Activated CD4-positive, alpha-beta T cell treated with anti-CD3 and anti-CD28 coated beads, Interleukin-2, amount 10 ng/mL, durations not matched to agents 7 days and 5 days (primary cell): ENCODE results near the gene SH3PXD2A. TPM values are rescaled to one million over a fixed set of nuclear protein-coding genes. Genes with fewer than 3 reads are reported as not detected.
"Not testable (repeated sequence)": the region's sequence is repeated elsewhere in the genome, so short reads cannot be mapped to it uniquely, and the experiment has no call there.

ENCODE experiments used
- CTCF ChIA-PET: fragments of 350-600 bp; sonication (Branson Sonifier 250); formaldehyde crosslinking; loops from one replicate; lab custom pipeline; 2021; ENCODE audit warnings: antibody characterized with exemption; lab: Charles Lee
- POLR2A ChIA-PET: fragments of 350-600 bp; sonication (Branson Sonifier 250); formaldehyde crosslinking; loops from one replicate; lab custom pipeline; 2021; ENCODE audit warnings: antibody characterized with exemption; lab: Charles Lee
- DNase-seq: peaks from one replicate; pipeline ENCODE4 v3.0.0-alpha.2; 2020
- H3K27ac Mint-ChIP-seq: one replicate; pipeline ENCODE4 v1.8.0; 2021; ENCODE audit warnings: mild to moderate bottlenecking, moderate library complexity, mixed read lengths
- H3K27me3 Mint-ChIP-seq: one replicate; pipeline ENCODE4 v1.8.0; 2021; ENCODE audit warnings: mixed read lengths
- H3K36me3 Mint-ChIP-seq: one replicate; pipeline ENCODE4 v1.8.0; 2021; ENCODE audit warnings: low read depth, mixed read lengths
- H3K4me1 Mint-ChIP-seq: one replicate; pipeline ENCODE4 v1.8.0; 2021; ENCODE audit warnings: mixed read lengths
- H3K4me3 Mint-ChIP-seq: one replicate; pipeline ENCODE4 v1.8.0; 2021; ENCODE audit warnings: mild to moderate bottlenecking, moderate library complexity, mixed read lengths
- H3K9me3 Mint-ChIP-seq: one replicate; pipeline ENCODE4 v1.8.0; 2021; ENCODE audit warnings: mixed read lengths
- total RNA-seq, 2 experiments: library from RNA; stranded (reverse); gene quantifications; one replicate each; pipeline ENCODE4 v1.2.3, GENCODE V29; 2021

Gene SH3PXD2A
- total RNA-seq, 2 experiments from 2014 or later: 11.9 to 12.7 TPM

DNA sequence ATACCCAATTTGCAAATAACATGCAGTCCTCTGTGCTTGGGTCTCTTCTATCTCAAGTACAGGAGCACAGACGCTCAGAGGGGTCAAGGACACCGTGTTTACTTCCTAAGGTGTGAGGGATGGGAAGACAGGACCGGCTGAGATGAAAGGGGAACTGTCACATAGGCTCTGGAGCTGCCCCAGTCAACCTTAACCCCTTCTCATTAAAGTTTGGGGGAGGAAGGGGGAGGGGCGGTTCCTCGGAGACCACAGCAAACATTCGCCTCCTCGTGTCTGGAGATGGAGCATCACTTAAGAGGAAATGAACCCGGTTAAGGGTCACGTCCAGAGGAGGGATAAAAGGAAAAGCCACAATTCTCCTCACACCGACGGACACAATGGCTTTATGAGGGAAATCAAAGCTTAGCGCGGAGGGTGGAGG is 1.1 kb downstream of the SH3PXD2A start:
- H3K4me1 Mint-ChIP-seq: peaks cover 13% of the 10 kb centered on the region
- H3K27me3 Mint-ChIP-seq: peaks cover 76% of the 10 kb centered on the region
- H3K9me3 Mint-ChIP-seq: no peaks in the 10 kb centered on the region
- H3K27ac Mint-ChIP-seq: no peak overlapping the region
- CTCF ChIA-PET: interaction anchor here (0.8 to 1.8 kb wide), 10 partner anchors 11 to 125 kb away, joined by 3 to 5 read pairs (median 3); no protein-coding TSS in a partner anchor
- H3K36me3 Mint-ChIP-seq: no peaks in the 10 kb centered on the region
- H3K4me3 Mint-ChIP-seq: peak overlapping the region; percentile 71
- POLR2A ChIA-PET: no interaction called here
- DNase-seq: no peak

DNA sequence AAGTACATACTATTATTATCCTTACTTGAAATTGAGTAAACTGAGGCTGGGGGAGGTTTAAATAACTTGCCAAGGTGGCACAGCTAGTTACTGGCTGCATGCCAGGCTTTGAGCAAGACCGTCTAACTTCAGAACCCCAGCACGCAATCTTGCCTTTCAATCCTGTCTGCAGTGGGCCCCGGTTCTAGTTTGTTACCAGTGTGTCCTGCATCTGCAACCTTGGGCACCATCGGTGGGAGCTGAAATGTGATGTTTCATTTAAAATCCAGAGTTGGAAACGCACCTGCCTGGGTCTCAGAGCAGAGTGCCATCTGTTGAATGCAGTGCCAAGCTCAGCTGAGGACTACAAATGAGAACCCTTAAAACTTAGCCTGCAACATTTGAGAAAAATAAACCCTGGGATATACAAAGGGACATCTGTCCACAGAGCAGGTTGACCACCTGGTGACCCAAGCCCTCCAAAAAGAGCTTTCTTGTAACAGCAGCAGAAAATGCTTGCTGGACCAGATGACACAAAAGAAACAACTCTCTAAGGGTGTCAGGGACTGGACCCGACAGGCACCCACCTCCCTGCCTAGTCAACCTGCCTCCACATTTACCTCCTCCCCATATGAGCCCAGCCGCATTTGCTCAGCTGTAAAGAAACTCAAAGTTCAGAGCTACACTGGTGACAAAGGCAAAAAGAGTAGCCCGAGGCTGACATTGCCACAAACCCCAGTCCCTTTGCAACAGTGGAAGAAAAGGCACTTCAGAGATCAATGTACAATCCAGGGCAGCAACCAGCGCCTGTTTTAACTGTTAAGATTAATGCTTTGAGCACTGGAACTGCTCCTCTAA is 1.7 kb downstream of the SH3PXD2A start:
- CTCF ChIA-PET: interaction anchor here (0.6 to 2.3 kb wide), 7 partner anchors 27 to 253 kb away, joined by 3 to 5 read pairs (median 3); no protein-coding TSS in a partner anchor
- Mint-ChIP-seq H3K4me1 (peaks cover 14% of the 10 kb centered on the region), H3K4me3 (peak overlapping the region; percentile 71), H3K27me3 (peaks cover 74% of the 10 kb centered on the region), H3K27ac (no peak overlapping the region), H3K36me3 (no peaks in the 10 kb centered on the region), H3K9me3 (no peaks in the 10 kb centered on the region)
- no peak for DNase-seq
- POLR2A ChIA-PET: no interaction called here

DNA sequence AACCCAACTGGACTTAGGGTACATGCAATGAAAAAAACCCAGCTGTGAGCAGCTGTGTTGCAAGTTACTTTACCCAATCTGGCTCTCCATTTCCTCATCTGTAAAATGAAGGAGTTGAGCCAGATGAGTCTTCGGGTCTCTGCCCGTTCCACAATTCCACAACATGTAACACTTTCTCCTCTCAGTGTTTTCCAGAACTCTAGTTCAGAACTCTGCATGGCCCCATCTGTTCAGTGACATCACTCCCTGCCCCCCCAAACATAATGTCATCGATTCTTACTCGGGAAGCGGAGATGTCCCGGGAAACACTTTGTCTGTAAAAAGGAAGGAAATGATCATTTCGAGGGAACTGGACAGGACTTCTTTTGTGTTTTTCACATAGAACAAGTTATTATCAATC is 2.5 kb downstream of the SH3PXD2A start:
- no peaks in the 10 kb centered on the region for H3K9me3 Mint-ChIP-seq
- no peak overlapping the region for H3K27ac Mint-ChIP-seq
- POLR2A ChIA-PET: no interaction called here
- peaks cover 17% of the 10 kb centered on the region for H3K4me1 Mint-ChIP-seq
- peaks cover 72% of the 10 kb centered on the region for H3K27me3 Mint-ChIP-seq
- H3K36me3 Mint-ChIP-seq: no peaks in the 10 kb centered on the region
- no peak for DNase-seq
- no peak overlapping the region for H3K4me3 Mint-ChIP-seq
- CTCF ChIA-PET: interaction anchor here (0.6 to 2.3 kb wide), 8 partner anchors 13 to 254 kb away, joined by 3 to 4 read pairs (median 3); no protein-coding TSS in a partner anchor

DNA sequence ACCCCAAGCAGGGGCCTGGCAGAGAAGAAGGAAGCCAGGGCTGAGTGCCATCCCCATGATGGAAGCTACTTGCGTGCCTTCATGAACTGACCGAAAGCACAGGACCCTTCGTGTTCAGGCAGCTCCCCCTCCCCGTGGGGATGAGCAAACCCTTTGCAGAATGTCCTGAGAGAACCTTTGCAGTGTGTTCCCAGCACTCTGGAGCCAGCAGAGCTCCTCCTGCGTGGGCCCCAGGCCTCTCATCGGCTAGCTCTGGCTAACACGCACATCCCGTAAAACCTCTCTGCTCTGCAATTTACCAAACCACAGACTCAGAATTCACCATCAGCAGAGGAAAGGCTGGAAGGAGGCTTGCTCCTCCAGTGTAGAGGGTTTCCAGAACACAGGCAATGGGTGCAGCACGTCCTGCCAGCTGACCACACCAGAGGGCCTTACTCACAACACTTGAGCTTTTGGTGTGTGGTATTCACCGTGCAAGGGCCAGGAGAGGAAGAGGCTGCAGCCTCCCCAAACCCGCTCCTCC is 3.1 kb downstream of the SH3PXD2A start:
- no peak overlapping the region for H3K27ac Mint-ChIP-seq
- CTCF ChIA-PET: interaction anchor here (0.7 to 2.3 kb wide), 7 partner anchors 10 to 139 kb away, joined by 3 to 5 read pairs (median 3); no protein-coding TSS in a partner anchor
- no peaks in the 10 kb centered on the region for H3K9me3 Mint-ChIP-seq
- H3K27me3 Mint-ChIP-seq: peaks cover 66% of the 10 kb centered on the region
- DNase-seq: no peak
- no peaks in the 10 kb centered on the region for H3K36me3 Mint-ChIP-seq
- no peak overlapping the region for H3K4me3 Mint-ChIP-seq
- POLR2A ChIA-PET: no interaction called here
- peaks cover 17% of the 10 kb centered on the region for H3K4me1 Mint-ChIP-seq

DNA sequence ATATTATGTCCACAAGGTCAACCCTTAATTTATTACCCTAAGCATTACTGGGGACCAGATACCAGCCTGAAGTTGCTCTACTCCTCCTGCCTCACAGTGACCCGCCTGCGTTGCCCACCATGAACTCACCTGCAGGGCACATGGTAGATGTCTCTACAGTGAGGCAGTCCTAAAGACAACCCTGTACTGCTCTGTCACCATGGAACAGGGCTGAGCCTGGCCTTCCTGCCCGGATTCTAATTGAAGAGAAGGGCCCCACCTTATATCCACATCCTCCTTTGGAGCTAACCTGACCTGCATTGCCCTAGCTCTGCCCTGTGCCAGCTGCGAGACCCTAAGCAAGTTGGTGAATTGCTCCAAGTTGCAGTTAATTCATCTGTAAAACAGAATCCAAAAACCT is 4.1 kb downstream of the SH3PXD2A start:
- no peak for DNase-seq
- no peaks in the 10 kb centered on the region for H3K36me3 Mint-ChIP-seq
- H3K4me1 Mint-ChIP-seq: peaks cover 24% of the 10 kb centered on the region
- peaks cover 56% of the 10 kb centered on the region for H3K27me3 Mint-ChIP-seq
- ChIA-PET CTCF (interaction anchor here (0.8 to 2.3 kb wide), 4 partner anchors 11 to 27 kb away, joined by 3 to 5 read pairs (median 4); no protein-coding TSS in a partner anchor), POLR2A (no interaction called here)
- H3K27ac Mint-ChIP-seq: no peak overlapping the region
- no peaks in the 10 kb centered on the region for H3K9me3 Mint-ChIP-seq
- no peak overlapping the region for H3K4me3 Mint-ChIP-seq

DNA sequence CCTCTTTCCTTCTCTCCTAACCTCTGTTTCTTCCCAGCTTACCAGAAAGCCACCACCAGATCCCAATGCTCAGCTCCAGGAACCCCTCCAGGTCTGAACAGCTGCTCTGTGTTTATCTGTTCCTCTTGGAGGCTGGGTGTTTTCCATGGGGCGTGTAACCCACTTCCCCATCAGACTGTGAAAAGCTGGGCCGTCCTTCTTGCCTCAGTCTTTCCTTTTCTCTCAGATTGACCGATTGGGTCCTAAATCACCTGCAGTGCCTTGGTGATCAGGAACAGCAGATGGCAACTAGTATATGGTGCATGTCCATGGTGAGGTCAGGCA is 4.8 kb downstream of the SH3PXD2A start:
- no peak for DNase-seq
- POLR2A ChIA-PET: no interaction called here
- Mint-ChIP-seq H3K36me3 (no peaks in the 10 kb centered on the region), H3K27me3 (peaks cover 51% of the 10 kb centered on the region), H3K27ac (no peak overlapping the region), H3K4me3 (no peak overlapping the region), H3K9me3 (no peaks in the 10 kb centered on the region), H3K4me1 (peaks cover 28% of the 10 kb centered on the region)
- CTCF ChIA-PET: interaction anchor here (0.8 kb wide), 1 partner anchor 11 kb away, joined by 3 read pairs; no protein-coding TSS in a partner anchor

DNA sequence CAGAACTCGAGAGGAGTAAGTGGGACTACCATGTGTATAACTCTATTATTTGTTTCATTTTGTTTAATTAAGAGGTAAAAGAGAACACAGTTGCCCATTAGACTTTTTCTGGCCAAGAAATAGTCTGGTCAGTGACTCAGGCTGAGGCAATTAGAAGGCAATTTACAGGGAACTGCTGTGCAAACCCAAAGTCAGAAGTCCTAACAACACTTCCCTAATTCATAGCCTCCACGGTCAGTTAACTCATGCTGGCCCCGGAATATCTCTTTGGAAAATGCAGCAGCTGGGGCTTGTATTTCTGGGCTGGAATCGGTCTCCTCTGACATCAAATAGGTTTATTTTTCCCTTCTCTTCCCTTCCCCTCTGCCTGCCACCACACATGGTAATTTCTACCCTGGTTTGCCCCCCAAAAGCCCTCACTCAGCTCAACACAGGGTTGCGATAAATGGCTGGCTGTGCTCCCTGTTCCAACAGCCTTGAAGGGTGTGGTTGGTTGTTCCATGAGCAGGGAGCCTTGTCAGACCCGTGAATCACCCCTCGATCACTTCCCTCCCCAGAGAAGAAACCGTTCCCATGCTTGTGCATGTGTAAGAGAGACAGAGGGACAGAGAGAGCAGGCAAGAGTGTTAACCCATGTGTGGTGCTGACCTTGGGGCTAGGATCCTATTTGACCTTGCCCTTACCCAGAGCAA is 5.3 kb downstream of the SH3PXD2A start:
- H3K9me3 Mint-ChIP-seq: no peaks in the 10 kb centered on the region
- peaks cover 51% of the 10 kb centered on the region for H3K27me3 Mint-ChIP-seq
- CTCF ChIA-PET: interaction anchor here (0.8 kb wide), 1 partner anchor 11 kb away, joined by 3 read pairs; no protein-coding TSS in a partner anchor
- no peak for DNase-seq
- no peak overlapping the region for H3K4me3 Mint-ChIP-seq
- POLR2A ChIA-PET: no interaction called here
- H3K27ac Mint-ChIP-seq: no peak overlapping the region
- H3K36me3 Mint-ChIP-seq: no peaks in the 10 kb centered on the region
- H3K4me1 Mint-ChIP-seq: peaks cover 31% of the 10 kb centered on the region

DNA sequence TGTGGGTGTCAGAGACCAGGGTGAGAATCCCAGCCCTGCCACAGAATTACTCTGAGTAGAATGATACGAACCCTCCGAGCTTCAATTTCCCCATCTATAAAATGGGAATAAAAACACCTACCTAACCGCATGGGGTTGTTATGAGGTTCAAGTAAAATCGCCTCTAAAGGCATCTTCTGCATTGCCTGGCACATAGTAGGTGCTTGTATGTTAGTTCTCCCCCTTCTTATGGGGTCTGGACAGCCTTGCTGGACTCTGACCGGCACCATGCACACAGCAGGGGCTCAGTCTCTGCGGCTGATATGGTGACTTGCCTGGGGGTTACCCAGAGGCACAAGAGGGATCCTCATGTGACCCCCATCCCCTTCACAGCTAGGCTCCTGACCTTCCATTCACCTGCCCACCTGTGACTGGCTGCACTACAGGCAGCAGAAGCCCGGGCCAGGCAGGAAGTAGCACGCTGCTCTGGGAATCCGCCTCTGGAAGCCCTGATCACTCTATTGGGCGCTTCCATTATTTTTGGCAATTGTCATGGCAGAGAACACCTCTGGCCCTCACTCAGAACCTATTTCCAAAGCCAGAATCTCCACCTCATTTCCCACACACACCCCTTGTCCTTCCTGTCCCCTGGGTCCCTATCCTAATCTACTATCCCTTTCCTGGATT is 6.0 kb downstream of the SH3PXD2A start:
- CTCF ChIA-PET: interaction anchor here (1.1 to 2.3 kb wide), 6 partner anchors 25 to 205 kb away, joined by 3 to 13 read pairs (median 4); no protein-coding TSS in a partner anchor
- Mint-ChIP-seq H3K27ac (no peak overlapping the region), H3K4me3 (no peak overlapping the region), H3K27me3 (peaks cover 46% of the 10 kb centered on the region), H3K36me3 (no peaks in the 10 kb centered on the region), H3K4me1 (peaks cover 30% of the 10 kb centered on the region), H3K9me3 (no peaks in the 10 kb centered on the region)
- POLR2A ChIA-PET: no interaction called here
- no peak for DNase-seq

DNA sequence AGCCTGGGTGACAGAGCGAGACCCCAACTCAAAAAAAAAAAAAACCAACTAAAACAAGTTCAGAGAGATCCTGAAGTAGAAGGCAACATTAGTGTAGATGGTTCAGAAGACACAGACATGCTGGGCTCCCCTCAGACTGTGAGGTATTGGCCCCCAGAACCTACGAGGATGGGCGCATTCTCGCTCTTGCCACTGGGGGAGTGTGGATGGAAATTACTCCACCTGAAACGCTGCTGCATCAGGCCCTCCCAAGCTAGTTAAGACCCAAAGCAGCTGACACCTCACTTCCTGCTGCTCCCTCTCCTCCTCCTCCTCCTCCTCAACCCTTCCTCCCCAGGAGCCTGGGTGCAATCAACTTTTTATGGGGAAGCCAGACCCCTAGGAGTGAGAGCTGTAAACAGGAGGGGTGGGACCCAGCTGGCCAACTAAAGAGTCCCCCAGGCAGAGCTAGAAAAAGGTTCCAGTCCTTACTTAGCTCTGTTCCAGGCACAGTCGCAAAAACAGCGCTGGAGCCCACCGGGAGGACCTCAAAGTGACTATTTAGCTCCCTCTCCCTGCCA is 7.4 kb downstream of the SH3PXD2A start:
- CTCF ChIA-PET: interaction anchor here (0.6 to 2.3 kb wide), 16 partner anchors 9 to 1789 kb away, joined by 3 to 13 read pairs (median 3); no protein-coding TSS in a partner anchor
- Mint-ChIP-seq H3K27ac (no peak overlapping the region), H3K27me3 (peaks cover 33% of the 10 kb centered on the region), H3K9me3 (no peaks in the 10 kb centered on the region), H3K4me1 (peaks cover 25% of the 10 kb centered on the region), H3K4me3 (no peak overlapping the region), H3K36me3 (no peaks in the 10 kb centered on the region)
- peak; percentile 16 for DNase-seq
- POLR2A ChIA-PET: no interaction called here

DNA sequence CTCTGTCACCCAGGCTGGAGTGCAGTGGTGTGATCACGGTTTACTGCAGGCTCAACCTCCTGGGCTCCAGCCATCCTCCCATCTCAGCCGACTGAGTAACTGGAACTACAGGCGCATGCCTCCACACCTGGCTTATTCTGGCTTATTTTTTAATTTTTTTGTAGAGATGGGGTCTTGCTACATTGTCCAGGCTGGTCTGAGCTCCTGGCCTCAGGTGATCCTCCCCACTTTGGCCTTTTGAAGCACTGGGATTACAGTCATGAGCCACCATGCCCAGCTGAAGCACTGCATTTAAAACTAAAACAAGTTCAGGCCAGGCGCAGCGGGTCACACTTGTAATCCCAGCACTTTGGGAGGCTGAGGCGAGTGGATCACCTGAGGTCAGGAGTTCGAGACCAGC is 8.0 kb downstream of the SH3PXD2A start:
- CTCF ChIA-PET: interaction anchor here (0.6 to 2.3 kb wide), 8 partner anchors 9 to 1788 kb away, joined by 3 to 13 read pairs (median 4); no protein-coding TSS in a partner anchor
- Mint-ChIP-seq H3K27me3 (peaks cover 26% of the 10 kb centered on the region), H3K36me3 (no peaks in the 10 kb centered on the region), H3K4me1 (peaks cover 25% of the 10 kb centered on the region), H3K4me3 (no peak overlapping the region), H3K27ac (no peak overlapping the region), H3K9me3 (no peaks in the 10 kb centered on the region)
- DNase-seq: no peak
- POLR2A ChIA-PET: no interaction called here

DNA sequence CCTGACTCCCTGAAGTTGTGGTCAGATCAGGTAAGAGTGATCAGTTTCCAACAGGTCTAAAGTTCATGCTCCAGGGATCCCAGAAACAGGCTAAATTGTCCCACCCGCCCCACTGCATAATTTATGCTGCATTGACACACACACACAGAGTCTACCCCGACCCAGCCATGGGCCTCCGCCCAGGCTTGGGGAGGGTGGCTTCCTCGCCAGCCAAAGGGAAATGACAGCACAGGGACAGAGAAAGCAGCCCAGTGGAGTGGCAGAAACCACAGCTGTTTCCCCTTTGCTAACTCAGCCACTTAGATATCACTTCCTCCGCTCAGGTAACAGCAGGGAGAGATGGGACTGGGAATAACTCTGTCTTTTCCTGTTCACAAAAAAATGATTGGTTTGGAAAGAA is 9.4 kb downstream of the SH3PXD2A start:
- Mint-ChIP-seq H3K27ac (peak overlapping the region; percentile 26), H3K27me3 (peaks cover 17% of the 10 kb centered on the region), H3K9me3 (no peaks in the 10 kb centered on the region), H3K36me3 (no peaks in the 10 kb centered on the region), H3K4me1 (peaks cover 25% of the 10 kb centered on the region), H3K4me3 (no peak overlapping the region)
- ChIA-PET CTCF (interaction anchor here (0.6 kb wide), 1 partner anchor 559 kb away, joined by 3 read pairs; no protein-coding TSS in a partner anchor), POLR2A (no interaction called here)
- DNase-seq: peak; percentile 61

DNA sequence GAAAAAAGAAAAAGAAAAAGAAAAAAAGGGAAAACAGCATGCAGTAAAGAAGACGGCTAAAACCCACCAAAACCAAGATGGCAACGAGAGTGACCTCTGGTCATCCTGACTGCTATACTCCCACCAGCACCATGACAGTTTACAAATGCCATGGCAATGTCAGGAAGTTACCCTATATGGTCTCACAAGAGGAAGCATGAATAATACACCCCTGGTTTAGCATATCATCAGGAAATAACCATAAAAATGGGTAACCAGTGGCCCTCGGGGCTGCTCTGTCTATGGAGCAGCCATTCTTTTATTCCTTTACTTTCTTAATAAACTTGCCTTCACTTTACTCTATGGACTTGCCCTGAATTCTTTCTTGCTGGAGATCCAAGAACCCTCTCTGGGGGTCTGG is 10.0 kb downstream of the SH3PXD2A start:
- H3K36me3 Mint-ChIP-seq, DNase-seq, H3K9me3 Mint-ChIP-seq, H3K4me3 Mint-ChIP-seq, POLR2A ChIA-PET: not testable (repeated sequence)
- H3K4me1 Mint-ChIP-seq: peaks cover 25% of the 10 kb centered on the region
- CTCF ChIA-PET: interaction anchor here (0.7 kb wide), 1 partner anchor 12 kb away, joined by 3 read pairs; no protein-coding TSS in a partner anchor
- H3K27me3 Mint-ChIP-seq: peaks cover 11% of the 10 kb centered on the region
- H3K27ac Mint-ChIP-seq: peak overlapping the region; percentile 26
